Stimulated activated CD4-positive, alpha-beta T cell treated with anti-CD3 and anti-CD28 coated beads, TNF-alpha, amount 100 ng/mL, for 1 hour (primary cell): ENCODE measurements around the gene CAMK1D.

Experiments
- DNase-seq, 3 donors: peaks; one replicate each; pipeline ENCODE4 v3.0.0-alpha.2; 2020; ENCODE audit warnings: low read depth in 3 of 3, low spot score in 1 of 3

The CAMK1D gene

GRCh38 chr10:12875100-12875499, 525.8 kb downstream of the CAMK1D start:
- no peak for DNase-seq

GRCh38 chr10:12876266-12876665, 526.9 kb downstream of the CAMK1D start:
- DNase-seq = no peak

GRCh38 chr10:12877150-12877549, 527.8 kb downstream of the CAMK1D start:
- DNase-seq = no peak

GRCh38 chr10:12880423-12880822, 531.1 kb downstream of the CAMK1D start:
- DNase-seq = no peak

- DNase-seq = no peak
Observed at GRCh38 chr10:12884851-12885250, 535.5 kb downstream of the CAMK1D start.
